Stimulated activated CD8-positive, alpha-beta memory T cell treated with anti-CD3 and anti-CD28 coated beads, Interleukin-7, amount 100 ng/mL, for 4 hours (primary cell): ENCODE measurements around the gene CHRM4.
A peak's percentile ranks its signal among the peaks of the same experiment; 100 is the strongest.

ENCODE experiments used
- DNase-seq, 2 donors: peaks; one replicate each; pipeline ENCODE4 v3.0.0-alpha.2; 2020; ENCODE audit warnings: low read depth in 2 of 2

Gene CHRM4

DNA sequence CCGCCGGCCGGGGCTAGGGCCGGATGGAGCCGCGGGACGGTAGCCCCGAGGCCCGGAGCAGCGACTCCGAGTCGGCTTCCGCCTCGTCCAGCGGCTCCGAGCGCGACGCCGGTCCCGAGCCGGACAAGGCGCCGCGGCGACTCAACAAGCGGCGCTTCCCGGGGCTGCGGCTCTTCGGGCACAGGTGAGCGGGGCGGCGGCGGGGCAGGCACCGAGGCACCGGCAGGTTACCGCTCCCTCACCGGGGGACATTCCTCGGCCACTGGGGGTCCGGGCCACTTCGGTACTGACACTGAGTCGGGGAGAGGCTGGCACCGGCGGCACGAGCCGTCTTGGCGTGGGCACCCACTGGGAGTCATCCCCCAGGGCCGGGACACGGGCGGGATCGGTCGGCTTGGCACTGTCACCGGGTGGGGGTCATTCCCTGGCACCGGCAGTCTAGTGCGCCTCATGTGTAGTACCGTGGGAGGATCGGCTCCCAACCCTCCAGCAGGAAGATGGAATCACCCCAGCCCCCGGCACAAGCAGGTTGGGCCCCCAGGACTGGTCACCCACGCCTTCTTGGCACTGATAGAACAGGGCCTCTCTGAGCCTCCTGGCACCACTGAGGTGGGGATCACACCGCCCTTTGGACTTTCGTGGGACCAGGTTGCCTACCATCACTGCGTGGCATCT, 43.8 kb downstream of the CHRM4 start:
- DNase-seq: no peak

DNA sequence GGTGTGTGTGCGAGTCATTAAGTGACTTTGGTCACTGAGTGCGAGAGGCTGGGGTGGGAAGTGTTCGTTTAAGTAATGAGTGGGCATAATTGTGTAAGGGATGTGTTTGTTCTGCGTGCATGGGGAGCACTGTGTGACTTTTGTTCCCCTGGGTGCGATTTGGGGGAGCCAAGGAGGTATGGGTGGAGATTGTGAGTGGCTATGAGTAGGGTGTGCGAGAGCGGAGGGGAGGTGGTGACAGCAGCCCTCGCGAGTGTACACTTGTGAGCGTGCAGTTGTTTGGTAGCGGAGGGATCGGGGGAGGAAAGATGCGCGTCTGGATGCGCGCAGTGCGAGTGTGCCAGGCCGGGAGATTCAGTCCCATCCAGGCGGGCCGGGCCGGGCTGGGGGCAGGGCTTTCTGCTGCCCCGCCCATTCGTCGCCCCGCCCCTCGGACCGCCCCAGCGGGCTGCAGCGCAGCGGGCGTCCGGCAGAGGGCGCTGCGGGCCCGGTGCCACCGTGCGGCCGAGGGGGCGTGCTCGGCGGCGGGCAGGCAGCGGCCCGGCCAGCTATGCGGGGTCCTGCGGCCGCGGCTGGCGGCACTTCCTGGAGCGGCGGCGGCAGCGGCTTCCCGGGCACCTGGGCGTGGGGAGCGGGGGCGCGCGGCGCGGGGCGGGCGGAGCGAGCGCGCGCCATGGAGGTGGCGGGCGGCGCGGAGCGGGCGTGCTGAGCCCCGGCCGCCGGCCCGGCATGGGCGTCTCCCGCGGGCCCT, 44.5 kb downstream of the CHRM4 start, which contains the start of gene DGKZ:
Gene DGKZ (plus strand): TSS at position 578 of the 751 bp plus-strand sequence. CDS start 197 bp downstream, outside the sequence.
- DNase-seq: peak; percentile 65 to 86

DNA sequence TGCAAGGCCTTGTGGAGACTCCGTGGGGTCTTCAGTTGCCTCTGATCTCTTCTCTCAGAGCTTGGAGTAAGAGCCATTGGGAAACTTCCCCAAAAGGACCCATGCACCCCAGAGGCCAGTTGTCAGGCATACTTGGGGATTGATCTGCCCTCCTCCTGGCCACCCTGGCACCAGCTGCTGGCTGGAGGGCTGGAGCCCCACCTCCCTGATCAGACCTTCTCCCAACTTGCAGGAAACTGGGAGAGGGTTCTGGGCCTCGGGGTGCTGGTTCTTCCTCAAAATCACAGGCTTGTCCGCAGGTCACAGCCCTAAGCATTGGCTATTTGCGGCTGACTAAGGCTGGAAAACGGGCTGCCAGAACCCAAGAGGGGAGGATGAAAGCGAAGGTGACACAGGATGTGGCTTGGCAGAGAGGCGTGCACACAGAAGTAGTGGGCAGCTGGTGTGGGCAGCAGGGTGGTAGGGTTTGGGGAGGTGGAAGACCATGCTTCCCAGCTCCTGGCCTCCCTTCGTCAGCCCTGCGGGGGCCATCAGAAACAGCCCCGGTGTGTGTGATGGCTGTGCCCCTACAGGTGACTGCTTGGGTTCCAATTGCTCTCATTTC, 45.6 kb downstream of the CHRM4 start:
- no peak for DNase-seq

DNA sequence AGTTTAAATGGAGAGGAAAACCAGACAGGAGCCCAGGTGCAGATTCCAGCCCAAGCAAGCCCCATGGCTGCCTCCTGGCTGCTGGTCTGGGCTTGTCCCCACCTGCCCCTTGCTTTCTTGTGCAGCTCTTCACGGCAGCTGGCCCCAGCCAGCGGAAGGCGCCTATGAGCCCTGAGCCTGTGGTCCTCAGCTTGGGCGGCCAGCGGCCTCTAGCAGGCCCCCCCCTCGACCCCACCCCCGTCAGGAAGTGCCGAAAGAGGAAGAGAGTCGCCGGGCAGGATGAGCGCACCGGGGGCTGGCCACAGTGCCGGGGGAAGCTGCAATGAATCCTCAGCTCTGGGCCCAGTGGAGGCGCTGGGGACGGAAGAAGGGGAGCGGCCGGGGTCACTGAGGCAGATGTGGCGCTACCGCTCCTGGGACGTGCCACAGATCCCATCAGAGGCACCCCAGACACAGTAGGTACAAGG, 46.4 kb downstream of the CHRM4 start:
- DNase-seq: no peak

DNA sequence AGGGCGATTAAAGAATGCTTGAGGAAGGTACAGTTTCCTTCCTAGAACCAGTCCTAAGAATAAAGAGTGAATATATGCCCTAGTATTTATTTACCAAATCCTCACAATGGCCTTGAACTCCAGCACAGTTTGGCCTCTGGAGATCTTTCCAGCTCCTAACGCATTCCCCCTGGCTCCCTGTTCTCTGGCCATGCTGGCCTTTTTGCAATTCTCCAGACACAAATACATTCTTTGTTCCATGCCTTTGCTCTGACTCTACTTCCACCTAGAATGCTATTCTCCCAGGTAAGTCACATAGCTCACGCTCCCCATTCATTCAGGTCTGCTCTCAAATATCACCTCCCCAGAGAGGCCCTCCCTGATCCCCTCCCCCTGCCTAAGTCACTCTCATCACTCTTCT, 48.1 kb downstream of the CHRM4 start:
- DNase-seq: no peak

DNA sequence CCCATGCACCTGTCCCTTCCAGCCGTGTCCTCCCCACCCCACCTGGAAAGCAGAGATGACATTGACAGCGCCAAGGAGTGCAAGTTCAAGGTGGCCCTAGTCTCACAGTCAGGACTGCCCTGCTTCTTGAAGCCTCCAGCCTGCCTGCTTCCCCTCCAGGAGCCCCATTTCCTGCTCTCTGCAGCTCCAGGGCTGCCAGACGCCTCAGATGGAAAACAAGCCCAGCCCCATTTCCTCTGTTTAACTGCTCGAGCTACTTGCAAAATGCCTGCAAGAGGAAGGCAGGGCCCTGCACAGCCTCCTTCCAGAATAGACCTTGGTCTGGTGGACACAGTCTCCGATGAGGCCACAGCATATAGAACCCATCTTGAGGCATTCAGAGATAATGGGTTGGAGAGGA, 49.3 kb downstream of the CHRM4 start:
- no peak for DNase-seq

DNA sequence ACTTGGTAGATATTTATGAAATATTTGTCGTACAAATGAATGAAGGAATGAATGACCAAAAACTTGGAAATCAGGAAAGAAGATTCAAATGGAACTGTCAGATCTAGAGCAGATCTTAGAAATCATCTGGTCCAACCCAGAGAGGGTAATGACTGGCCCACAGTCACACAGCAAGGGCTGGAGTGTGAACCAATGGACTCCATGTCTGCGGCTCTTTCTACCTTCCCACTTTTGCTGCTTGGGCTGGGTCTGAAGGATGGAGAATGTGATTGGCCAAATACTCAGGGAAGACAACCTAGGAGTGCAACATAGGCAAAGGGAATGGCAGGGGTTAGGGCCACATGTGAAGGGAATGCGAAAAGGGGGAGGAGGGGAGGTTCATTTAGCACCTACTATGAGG, 50.1 kb downstream of the CHRM4 start:
- no peak for DNase-seq

DNA sequence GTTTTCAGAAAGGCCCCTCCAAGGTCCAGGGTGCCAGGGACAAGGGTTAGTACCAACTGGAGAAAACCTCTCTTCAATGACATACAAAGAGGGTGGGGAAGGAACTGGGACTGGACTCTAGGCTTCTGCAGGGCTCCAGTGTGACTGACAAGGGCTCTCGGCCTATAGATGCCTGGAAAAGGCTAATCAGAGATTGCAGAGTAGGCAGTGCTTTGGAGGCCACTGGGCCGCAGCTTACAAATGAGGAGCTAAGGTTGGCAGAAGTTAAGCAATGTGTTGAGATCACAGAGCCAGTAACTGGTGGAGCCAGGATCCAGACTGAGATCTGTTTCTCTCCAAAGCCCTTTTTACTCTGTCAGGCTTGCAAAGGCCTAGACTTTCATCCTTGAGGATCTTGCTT, 51.8 kb downstream of the CHRM4 start:
- no peak for DNase-seq

DNA sequence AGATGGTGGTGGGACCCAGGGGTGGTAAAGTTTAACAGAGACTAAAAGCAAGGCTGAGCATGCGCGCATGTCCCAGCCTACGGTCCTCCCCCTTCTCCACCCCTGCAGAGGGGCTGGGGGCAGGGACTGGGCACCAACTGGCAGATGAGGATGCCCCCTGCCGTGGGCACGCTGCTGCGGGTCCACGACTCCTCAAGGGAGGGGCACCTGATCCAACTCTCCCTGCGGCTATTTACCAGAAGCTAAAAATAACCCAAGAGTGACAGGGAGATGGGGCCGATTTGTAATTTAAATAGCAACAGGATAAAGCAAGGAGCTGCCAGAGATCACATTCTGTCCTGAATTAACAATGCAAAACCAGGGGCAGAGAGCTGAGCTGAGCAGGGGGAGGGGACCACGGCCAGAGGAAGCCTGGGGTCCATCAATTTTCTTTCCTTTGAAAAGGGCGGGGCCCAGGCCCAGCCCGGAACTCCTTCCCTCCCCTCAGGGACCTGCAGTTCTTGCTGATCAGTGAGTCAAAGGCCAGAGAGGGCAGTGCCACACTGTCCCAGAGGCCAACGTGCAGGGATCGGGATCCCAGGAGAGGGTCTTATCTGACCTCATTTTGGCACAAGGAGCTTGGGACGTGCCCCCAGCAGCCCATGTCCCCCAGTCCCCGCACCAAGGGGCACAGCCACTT, 52.4 kb downstream of the CHRM4 start:
- DNase-seq: no peak

DNA sequence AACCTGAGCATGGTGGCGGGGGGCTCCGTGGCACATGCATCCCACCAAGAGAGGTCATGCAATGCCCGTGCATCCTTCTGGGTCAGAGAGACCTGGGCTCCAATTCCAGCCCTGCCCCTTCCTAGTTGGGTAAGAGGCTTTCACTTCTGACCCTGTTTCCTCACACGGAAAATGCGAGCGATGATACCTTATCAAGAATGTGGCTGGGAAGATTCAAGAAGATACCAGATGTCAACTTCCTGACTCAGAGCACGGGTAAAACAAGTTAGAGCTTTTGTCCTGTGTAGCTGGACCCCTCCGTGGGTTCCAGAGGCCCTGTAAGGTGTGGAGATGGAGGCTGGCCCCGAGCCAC, 53.0 kb downstream of the CHRM4 start:
- no peak for DNase-seq

DNA sequence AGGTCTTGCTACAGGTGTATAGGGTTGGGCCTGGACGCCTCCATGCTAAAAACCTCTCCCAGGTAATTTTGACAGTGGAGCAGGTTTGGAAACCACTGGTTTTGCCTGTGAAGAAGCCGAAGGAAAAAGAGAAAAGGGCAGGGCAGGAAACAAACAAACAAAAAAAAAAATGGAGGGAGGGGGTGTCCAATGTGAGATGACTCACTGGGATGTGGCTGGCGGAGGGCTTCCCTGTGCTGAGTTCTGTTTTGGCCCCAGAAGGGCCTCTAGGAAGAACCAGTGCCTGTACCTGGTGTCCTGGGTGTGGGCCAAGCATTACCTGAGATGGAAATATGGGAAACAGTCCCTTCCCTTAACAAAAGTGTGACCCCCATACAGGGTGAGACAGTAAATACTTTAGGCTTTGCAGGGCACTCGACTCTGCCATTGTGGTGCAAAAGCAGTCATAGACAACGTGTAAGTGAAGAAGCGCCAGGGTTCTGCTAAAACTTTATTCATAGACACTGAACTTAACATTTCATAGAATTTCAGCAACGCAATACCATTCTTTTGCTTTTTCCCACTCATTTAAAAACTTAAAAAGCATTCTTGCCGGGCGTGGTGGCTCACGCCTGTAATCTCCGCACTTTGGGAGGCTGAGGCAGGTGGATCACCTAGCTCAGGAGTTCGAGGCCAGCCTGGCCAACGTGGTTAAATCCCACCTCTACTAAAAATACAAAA, 53.8 kb downstream of the CHRM4 start:
- DNase-seq: no peak

DNA sequence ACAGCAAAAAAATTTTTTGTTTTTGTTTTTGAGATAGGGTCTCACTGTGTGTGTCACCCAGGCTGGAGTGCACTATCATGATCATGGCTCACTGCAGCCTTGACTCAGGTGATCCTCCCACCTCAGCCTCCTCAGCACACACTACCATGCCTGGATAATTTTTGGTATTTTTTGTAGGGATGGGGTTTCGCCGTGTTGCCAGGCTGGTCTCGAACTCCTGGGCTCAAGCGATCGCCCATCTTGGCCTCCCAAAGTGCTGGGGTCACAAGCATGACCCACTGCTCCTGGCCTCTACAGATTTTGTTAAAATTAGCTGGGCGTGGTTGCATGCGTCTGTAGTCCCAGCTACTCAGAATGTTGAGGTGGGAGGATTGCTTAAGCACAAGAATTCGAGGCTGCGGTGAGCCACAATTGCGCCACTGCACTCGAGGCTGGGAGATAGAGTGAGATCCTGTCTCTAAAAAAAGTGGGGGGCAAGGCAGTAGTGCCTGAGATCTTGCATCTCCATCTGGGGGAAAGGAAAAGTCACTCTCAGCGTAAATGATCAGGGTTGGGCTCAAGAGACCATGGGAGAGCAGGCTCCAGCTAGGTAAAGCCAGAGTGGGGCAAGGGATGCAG, 54.9 kb downstream of the CHRM4 start:
- no peak for DNase-seq

DNA sequence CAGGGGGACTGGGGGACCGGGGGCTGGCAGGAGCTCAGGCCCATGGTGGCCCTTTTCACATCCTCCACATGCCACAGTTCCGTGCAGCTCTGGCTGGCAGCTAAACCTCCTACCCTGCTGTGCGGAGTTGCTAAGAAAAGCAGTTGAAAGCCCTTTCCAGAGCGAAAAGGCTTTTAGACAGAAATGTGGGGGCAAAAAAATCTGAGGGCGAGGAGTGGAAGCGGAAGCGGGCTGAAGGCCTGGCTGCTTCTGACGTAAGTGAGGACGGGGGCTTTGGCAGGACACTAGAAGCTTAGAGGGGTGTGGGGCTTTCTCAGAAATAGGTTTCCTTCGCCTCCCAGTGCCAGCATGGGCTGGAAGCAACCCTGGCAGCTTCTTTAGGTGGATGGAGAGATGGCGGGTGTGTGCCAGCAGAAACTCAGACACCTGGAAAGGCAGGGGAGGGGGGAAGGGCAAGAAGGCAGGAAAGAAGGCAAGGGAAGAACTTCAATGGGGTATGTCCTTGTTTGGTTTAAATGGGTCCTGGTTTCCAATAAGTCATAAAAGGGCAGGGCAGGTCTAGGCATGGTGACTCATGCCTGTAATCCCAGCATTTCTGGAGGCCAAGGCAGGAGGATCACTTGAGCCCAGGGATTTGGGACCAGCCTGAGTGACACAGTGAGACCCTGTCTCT, 55.5 kb downstream of the CHRM4 start:
- no peak for DNase-seq

DNA sequence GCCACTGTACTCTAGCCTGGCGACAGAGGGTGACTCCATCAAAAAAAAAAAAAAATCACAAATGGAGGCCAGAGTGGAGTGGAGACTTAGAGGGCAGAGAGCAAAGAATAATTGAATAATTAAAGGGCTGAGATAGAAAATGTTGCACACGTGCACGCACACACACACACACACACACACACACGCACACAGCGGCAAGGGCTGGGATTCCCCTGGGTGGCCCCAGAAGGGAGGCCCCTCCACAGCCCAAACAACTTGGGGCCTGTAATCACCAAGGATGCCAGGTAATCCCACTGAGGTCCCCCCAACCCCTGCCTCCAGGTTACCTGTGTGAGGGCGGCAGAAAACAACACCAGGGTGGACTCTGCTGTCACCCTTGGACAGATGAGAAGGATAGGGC, 56.3 kb downstream of the CHRM4 start:
- DNase-seq: no peak

DNA sequence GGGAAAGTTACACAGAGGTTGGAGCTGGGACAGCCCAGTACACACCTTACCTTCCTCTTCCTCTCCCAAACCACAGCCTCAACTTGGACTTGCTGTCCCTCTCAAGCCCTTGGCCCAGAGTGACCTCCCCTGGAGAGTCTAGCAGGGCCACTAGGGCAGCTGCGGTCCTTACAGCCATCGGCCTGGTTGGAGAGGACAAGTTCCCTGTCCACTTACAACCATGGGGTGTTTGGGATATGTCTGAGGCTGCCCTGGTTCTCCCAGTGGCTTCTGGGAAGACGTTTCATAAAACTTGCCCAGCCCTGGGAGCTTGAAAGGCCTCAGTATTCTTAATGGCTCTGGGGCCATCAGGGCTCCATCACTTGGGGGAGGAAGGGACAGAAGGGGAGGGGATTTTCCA, 57.4 kb downstream of the CHRM4 start:
- no peak for DNase-seq
